Measurements from ENCODE around the gene PTPRN2.
"Not testable (repeated sequence)": the region's sequence is repeated elsewhere in the genome, so short reads cannot be mapped to it uniquely, and the experiment has no call there.

The PTPRN2 gene

GRCh38 chr7:157980774-157981173 is 606.8 kb downstream of the PTPRN2 start:
- CTCF ChIA-PET: no interaction called here
- POLR2A ChIA-PET: no interaction called here
- TF ChIP-seq TARDBP (IDR thresholded peaks at IDR 0.05): no peak
- no peak for TF ChIP-seq FOXK2 (IDR thresholded peaks at IDR 0.05)
- TF ChIP-seq SP1 (IDR thresholded peaks at IDR 0.05): no peak
- TF ChIP-seq PKNOX1 (IDR thresholded peaks at IDR 0.05): no peak
- DNase-seq (ENCODE audit: extremely low spot score): no peak

DNA sequence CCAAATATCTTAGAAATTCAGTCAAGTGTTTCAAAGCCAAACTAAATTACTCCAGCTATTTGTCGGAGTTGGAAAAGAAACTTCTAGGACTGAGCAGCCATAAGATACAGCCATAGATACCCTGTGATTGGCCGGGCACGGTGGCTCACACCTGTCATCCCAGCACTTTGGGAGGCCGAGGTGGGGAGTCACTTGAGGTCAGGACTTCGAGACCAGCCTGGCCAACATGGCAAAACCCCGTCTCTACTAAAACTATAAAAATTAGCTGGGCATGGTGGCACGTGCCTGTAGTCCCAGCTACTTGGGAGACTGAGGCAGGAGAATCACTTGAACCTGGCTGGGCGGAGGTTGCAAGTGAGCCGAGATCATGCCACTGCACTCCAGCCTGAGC is 607.3 kb downstream of the PTPRN2 start:
- DNase-seq (ENCODE audit: extremely low spot score); POLR2A ChIA-PET; CTCF ChIA-PET: not testable (repeated sequence)

- CTCF ChIA-PET: no interaction called here
- DNase-seq (ENCODE audit: extremely low spot score): no peak
- POLR2A ChIA-PET: no interaction called here
- TF ChIP-seq L3MBTL2 (conservative IDR thresholded peaks at IDR 0.05) (no peak), ELF4 (IDR thresholded peaks at IDR 0.05) (no peak), LEF1 (IDR thresholded peaks at IDR 0.05; ENCODE audit: borderline replicate concordance) (no peak), SP1 (IDR thresholded peaks at IDR 0.05) (no peak)
Observed at GRCh38 chr7:157979636-157980340, 607.8 kb downstream of the PTPRN2 start.

- POLR2A ChIA-PET: no interaction called here
- TF ChIP-seq SUZ12 (IDR thresholded peaks at IDR 0.05) (no peak), FOXA1 (IDR thresholded peaks at IDR 0.05) (no peak), BHLHE40 (IDR thresholded peaks at IDR 0.05; ENCODE audit: borderline replicate concordance) (no peak), SP1 (IDR thresholded peaks at IDR 0.05) (no peak), FOXK2 (IDR thresholded peaks at IDR 0.05) (no peak)
- CTCF ChIA-PET: no interaction called here
- no peak for DNase-seq (ENCODE audit: extremely low spot score)
Observed at GRCh38 chr7:157978766-157979165, 608.9 kb downstream of the PTPRN2 start.

DNA sequence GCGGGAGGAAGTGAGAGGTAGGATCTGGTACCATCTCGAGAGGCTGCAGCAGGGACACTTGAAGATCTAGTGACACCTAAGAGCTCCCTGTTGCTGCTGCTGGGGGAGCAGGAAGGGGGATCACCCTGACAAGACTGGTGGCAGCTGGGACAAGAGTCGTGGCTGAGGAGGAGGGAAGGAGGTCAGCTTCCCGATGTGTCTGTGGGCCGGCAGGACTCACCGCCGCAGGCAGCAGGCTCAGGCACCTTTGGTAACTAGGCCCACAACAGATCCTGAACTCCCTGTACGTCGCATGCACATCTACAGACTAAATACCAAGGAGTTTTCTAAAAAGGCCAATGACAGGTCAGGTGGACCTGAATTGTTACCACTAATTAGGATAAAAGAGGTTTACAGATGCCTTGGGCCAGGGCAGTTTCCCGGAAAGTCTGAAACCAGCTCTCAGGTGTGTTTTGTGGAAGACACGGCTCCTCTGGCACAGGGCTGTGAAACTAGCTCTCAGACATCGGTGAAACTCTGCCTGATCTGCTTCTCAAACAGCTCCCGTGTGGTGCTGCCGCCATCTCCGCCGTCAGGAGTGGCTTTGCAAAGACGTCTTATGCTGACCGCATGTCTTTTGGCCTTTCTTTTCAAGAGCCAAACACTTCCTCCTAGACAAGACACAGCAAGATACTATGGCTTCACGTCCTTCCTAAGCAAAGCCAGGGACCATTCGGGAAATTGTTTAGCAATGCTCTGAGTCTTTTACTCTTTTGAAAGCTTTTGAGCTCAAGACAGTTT is 609.7 kb downstream of the PTPRN2 start:
- CTCF ChIA-PET: no interaction called here
- POLR2A ChIA-PET: no interaction called here
- TF ChIP-seq LEF1 (IDR thresholded peaks at IDR 0.05; ENCODE audit: borderline replicate concordance) (no peak), SP1 (IDR thresholded peaks at IDR 0.05) (no peak), CTBP1 (IDR thresholded peaks at IDR 0.05; ENCODE audit: borderline replicate concordance) (no peak), ELF4 (IDR thresholded peaks at IDR 0.05) (no peak), TARDBP (IDR thresholded peaks at IDR 0.05) (no peak), HDGF (IDR thresholded peaks at IDR 0.05; ENCODE audit: borderline replicate concordance) (no peak), FOXA1 (IDR thresholded peaks at IDR 0.05) (no peak), BHLHE40 (IDR thresholded peaks at IDR 0.05; ENCODE audit: borderline replicate concordance) (no peak), FOXK2 (IDR thresholded peaks at IDR 0.05) (no peak), L3MBTL2 (conservative IDR thresholded peaks at IDR 0.05) (no peak), SUZ12 (IDR thresholded peaks at IDR 0.05) (no peak)

DNA sequence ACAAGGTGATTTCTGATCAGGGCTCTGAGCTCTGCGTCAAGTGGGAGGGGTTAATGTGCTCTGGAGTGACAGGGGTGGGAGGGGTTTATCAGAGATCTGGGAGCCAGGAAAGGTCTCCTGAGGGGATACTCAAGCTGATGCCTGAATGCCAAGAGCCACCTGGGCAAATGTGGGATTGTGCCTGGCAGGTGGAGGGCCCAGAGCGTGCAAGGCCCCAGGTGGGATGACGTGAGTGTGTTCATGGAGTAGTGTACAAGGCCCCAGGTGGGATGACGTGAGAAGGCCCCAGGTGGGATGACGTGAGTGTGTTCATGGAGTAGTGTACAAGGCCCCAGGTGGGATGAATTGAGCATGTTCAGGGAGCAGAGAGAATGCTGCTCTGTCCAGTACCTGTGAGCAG is 610.3 kb downstream of the PTPRN2 start:
- DNase-seq (ENCODE audit: extremely low spot score): no peak
- POLR2A ChIA-PET: no interaction called here
- TF ChIP-seq TARDBP (IDR thresholded peaks at IDR 0.05) (no peak), CTBP1 (IDR thresholded peaks at IDR 0.05; ENCODE audit: borderline replicate concordance) (no peak), FOXK2 (IDR thresholded peaks at IDR 0.05) (no peak), ZNF384 (IDR thresholded peaks at IDR 0.05) (no peak), BHLHE40 (IDR thresholded peaks at IDR 0.05; ENCODE audit: borderline replicate concordance) (no peak), SUZ12 (IDR thresholded peaks at IDR 0.05) (no peak), ELF4 (IDR thresholded peaks at IDR 0.05) (no peak), SP1 (IDR thresholded peaks at IDR 0.05) (no peak), PKNOX1 (IDR thresholded peaks at IDR 0.05) (no peak), L3MBTL2 (conservative IDR thresholded peaks at IDR 0.05) (no peak), LEF1 (IDR thresholded peaks at IDR 0.05; ENCODE audit: borderline replicate concordance) (no peak), ARNT (IDR thresholded peaks at IDR 0.05) (no peak), FOXA1 (IDR thresholded peaks at IDR 0.05) (no peak), HDGF (IDR thresholded peaks at IDR 0.05; ENCODE audit: borderline replicate concordance) (no peak), FOXM1 (IDR thresholded peaks at IDR 0.05; ENCODE audit: borderline replicate concordance) (no peak)
- CTCF ChIA-PET: no interaction called here

More for the DNA sequence above, 609.7 kb downstream of the PTPRN2 start:
- DNase-seq (ENCODE audit: extremely low spot score): no peak

- ChIA-PET CTCF (no interaction called here), POLR2A (no interaction called here)
- DNase-seq (ENCODE audit: extremely low spot score): no peak
- TF ChIP-seq L3MBTL2 (conservative IDR thresholded peaks at IDR 0.05) (no peak), ZNF384 (IDR thresholded peaks at IDR 0.05) (no peak), NFRKB (IDR thresholded peaks at IDR 0.05) (no peak), CTBP1 (IDR thresholded peaks at IDR 0.05; ENCODE audit: borderline replicate concordance) (no peak), BHLHE40 (IDR thresholded peaks at IDR 0.05; ENCODE audit: borderline replicate concordance) (no peak), PKNOX1 (IDR thresholded peaks at IDR 0.05) (no peak), ARNT (IDR thresholded peaks at IDR 0.05) (no peak), FOXK2 (IDR thresholded peaks at IDR 0.05) (no peak), SUZ12 (IDR thresholded peaks at IDR 0.05) (no peak), HDGF (IDR thresholded peaks at IDR 0.05; ENCODE audit: borderline replicate concordance) (no peak), SP1 (IDR thresholded peaks at IDR 0.05) (no peak), FOXA1 (IDR thresholded peaks at IDR 0.05) (no peak), LEF1 (IDR thresholded peaks at IDR 0.05; ENCODE audit: borderline replicate concordance) (no peak), TARDBP (IDR thresholded peaks at IDR 0.05) (no peak)
Observed at GRCh38 chr7:157976406-157976805, 611.2 kb downstream of the PTPRN2 start.
